Measurements from ENCODE around the gene PLCB1.

The PLCB1 gene

GRCh38 chr20:8913456-8913855 is 781.4 kb downstream of the PLCB1 start:
- no peak overlapping the region for H3K4me3 Mint-ChIP-seq
- no peaks in the 10 kb centered on the region for H3K27me3 Mint-ChIP-seq
- H3K4me1 Mint-ChIP-seq (ENCODE audit: low read depth), result no peaks in the 10 kb centered on the region
- intact Hi-C loops (cut with micrococcal nuclease), result loop anchor here (10.0 kb wide), 1 partner anchor 59 kb away; no protein-coding TSS in a partner anchor
- H3K27ac Mint-ChIP-seq, result no peak overlapping the region
- no peaks in the 10 kb centered on the region for H3K36me3 Mint-ChIP-seq (ENCODE audit: low read depth)
- peaks cover 13% of the 10 kb centered on the region for H3K9me3 Mint-ChIP-seq

GRCh38 chr20:8914421-8914820 is 782.4 kb downstream of the PLCB1 start:
- H3K4me1 Mint-ChIP-seq (ENCODE audit: low read depth), result no peaks in the 10 kb centered on the region
- intact Hi-C loops (cut with micrococcal nuclease), result loop anchor here (10.0 kb wide), 1 partner anchor 60 kb away; no protein-coding TSS in a partner anchor
- H3K9me3 Mint-ChIP-seq, result peaks cover 13% of the 10 kb centered on the region
- no peaks in the 10 kb centered on the region for H3K36me3 Mint-ChIP-seq (ENCODE audit: low read depth)
- H3K4me3 Mint-ChIP-seq, result no peak overlapping the region
- H3K27me3 Mint-ChIP-seq, result no peaks in the 10 kb centered on the region
- no peak overlapping the region for H3K27ac Mint-ChIP-seq

DNA sequence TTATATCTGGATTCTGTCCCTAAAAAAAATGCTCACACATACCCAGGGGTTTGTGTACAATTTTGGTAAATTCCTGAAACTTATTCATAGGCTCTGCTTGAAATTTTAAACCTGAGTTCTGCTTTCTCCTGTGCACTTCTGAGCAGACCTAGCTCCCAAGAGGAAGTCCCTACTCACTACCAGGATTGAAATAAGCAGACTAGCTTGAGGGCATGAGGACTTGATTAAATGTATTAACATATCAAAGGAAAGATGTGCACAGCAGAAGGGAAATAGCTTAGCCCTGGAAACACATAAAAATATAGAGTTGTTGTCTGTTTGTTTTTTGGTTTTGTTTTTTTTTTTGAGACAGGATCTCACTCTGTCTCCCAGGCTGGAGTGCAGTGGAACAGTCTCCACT is 785.0 kb downstream of the PLCB1 start:
- Mint-ChIP-seq H3K27ac (no peak overlapping the region), H3K4me1 (ENCODE audit: low read depth) (no peaks in the 10 kb centered on the region), H3K9me3 (peaks cover 13% of the 10 kb centered on the region), H3K36me3 (ENCODE audit: low read depth) (no peaks in the 10 kb centered on the region), H3K27me3 (no peaks in the 10 kb centered on the region), H3K4me3 (no peak overlapping the region)
- intact Hi-C loops (cut with micrococcal nuclease), result loop anchor here (10.0 kb wide), 1 partner anchor 62 kb away; no protein-coding TSS in a partner anchor

- intact Hi-C loops (cut with micrococcal nuclease), result loop anchor here (10.0 kb wide), 1 partner anchor 63 kb away; no protein-coding TSS in a partner anchor
- Mint-ChIP-seq H3K4me3 (no peak overlapping the region), H3K9me3 (peaks cover 13% of the 10 kb centered on the region), H3K4me1 (ENCODE audit: low read depth) (no peaks in the 10 kb centered on the region), H3K27ac (no peak overlapping the region), H3K36me3 (ENCODE audit: low read depth) (no peaks in the 10 kb centered on the region), H3K27me3 (no peaks in the 10 kb centered on the region)
These were observed 786.1 kb downstream of the PLCB1 start for GRCh38 chr20:8918145-8918544.

GRCh38 chr20:8924539-8924938 is 792.5 kb downstream of the PLCB1 start:
- intact Hi-C loops (cut with micrococcal nuclease), result no loop called here
- no peaks in the 10 kb centered on the region for H3K27me3 Mint-ChIP-seq
- no peaks in the 10 kb centered on the region for H3K9me3 Mint-ChIP-seq
- no peaks in the 10 kb centered on the region for H3K36me3 Mint-ChIP-seq (ENCODE audit: low read depth)
- no peaks in the 10 kb centered on the region for H3K4me1 Mint-ChIP-seq (ENCODE audit: low read depth)
- H3K27ac Mint-ChIP-seq, result no peak overlapping the region
- no peak overlapping the region for H3K4me3 Mint-ChIP-seq

DNA sequence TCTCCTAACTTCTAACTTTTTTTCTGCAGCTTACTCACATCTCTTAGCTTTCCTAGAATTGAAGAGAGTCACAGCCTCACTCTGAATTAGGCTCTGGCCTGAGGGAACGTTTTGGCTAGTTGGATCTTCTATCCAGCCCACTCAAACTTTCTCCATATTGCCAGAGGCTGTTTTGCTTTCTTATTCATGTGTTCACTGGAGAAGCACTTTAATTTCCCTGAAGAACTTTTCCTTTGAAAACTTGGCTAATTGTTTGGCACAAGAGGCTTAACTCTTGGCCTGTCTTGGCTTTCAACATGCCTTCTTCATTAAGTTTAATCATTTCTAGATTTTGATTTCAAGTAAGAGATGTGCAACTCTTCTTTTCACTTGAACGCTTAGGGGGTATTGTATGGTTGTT is 798.7 kb downstream of the PLCB1 start:
- Mint-ChIP-seq H3K4me1 (ENCODE audit: low read depth) (no peaks in the 10 kb centered on the region), H3K4me3 (no peak overlapping the region), H3K36me3 (ENCODE audit: low read depth) (no peaks in the 10 kb centered on the region), H3K27ac (no peak overlapping the region), H3K27me3 (no peaks in the 10 kb centered on the region), H3K9me3 (no peaks in the 10 kb centered on the region)
- intact Hi-C loops (cut with micrococcal nuclease), result no loop called here

GRCh38 chr20:8932192-8933165 is 800.4 kb downstream of the PLCB1 start:
- H3K27ac Mint-ChIP-seq, result no peak overlapping the region

DNA sequence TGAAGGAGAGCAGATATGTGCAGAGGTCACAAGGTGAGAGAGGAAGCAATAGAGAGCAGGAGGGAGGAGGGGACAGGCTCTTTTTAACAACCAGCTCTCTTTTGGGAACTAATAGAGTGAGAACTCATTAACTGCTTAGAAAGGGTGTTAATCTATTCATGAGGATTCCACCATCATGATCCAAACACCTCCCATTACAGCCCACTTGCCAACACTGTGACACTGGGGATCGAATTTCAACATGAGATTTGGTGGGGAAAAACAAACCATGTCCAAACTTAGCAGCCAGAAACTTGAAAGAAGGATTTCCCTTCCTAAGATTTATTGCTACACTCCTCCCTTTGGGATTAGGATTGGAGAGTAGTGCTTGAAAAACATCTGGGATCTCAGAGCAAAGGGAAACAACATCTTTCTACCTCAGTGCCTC is 801.3 kb downstream of the PLCB1 start:
- no peak overlapping the region for H3K4me3 Mint-ChIP-seq
- intact Hi-C loops (cut with micrococcal nuclease), result no loop called here
- H3K36me3 Mint-ChIP-seq (ENCODE audit: low read depth), result no peaks in the 10 kb centered on the region
- no peaks in the 10 kb centered on the region for H3K9me3 Mint-ChIP-seq
- H3K27me3 Mint-ChIP-seq, result no peaks in the 10 kb centered on the region
- no peak overlapping the region for H3K27ac Mint-ChIP-seq
- H3K4me1 Mint-ChIP-seq (ENCODE audit: low read depth), result no peaks in the 10 kb centered on the region

More at GRCh38 chr20:8932192-8933165, 800.4 kb downstream of the PLCB1 start:
- Mint-ChIP-seq H3K4me3 (no peak overlapping the region), H3K4me1 (ENCODE audit: low read depth) (no peaks in the 10 kb centered on the region), H3K27me3 (no peaks in the 10 kb centered on the region), H3K9me3 (no peaks in the 10 kb centered on the region), H3K36me3 (ENCODE audit: low read depth) (no peaks in the 10 kb centered on the region)
- intact Hi-C loops (cut with micrococcal nuclease), result no loop called here

GRCh38 chr20:8934362-8934761 is 802.3 kb downstream of the PLCB1 start:
- no peak overlapping the region for H3K4me3 Mint-ChIP-seq
- no peaks in the 10 kb centered on the region for H3K36me3 Mint-ChIP-seq (ENCODE audit: low read depth)
- H3K27me3 Mint-ChIP-seq, result no peaks in the 10 kb centered on the region
- H3K4me1 Mint-ChIP-seq (ENCODE audit: low read depth), result no peaks in the 10 kb centered on the region
- H3K27ac Mint-ChIP-seq, result no peak overlapping the region
- intact Hi-C loops (cut with micrococcal nuclease), result no loop called here
- H3K9me3 Mint-ChIP-seq, result no peaks in the 10 kb centered on the region

Measured in dendritic cell treated with granulocyte-macrophage colony-stimulating factor and Interleukin-4, amounts not matched to agents 40 ng/mL and 50 ng/mL, for 4 days (primary cell).